Skin epidermis (tissue), 12 donors: ENCODE measurements around the gene CYP27A1.

Experiments
- H3K27ac ChIP-seq, 21 experiments: fragments of 200-600 bp; sonication (generic) in 11 of 21; one replicate each; pipeline ENCODE4 v1.5.0; 2020; ENCODE audit warnings: mild to moderate bottlenecking in 3 of 21, inconsistent platforms in 2 of 21, moderate library complexity in 2 of 21
- H3K4me3 ChIP-seq, 7 experiments: fragments of 200-600 bp; sonication (generic) in 2 of 7; one replicate each; pipeline ENCODE4 v1.5.0; 2020; ENCODE audit warnings: inconsistent platforms in 2 of 7, mild to moderate bottlenecking in 2 of 7, moderate library complexity in 1 of 7

CYP27A1 gene

DNA sequence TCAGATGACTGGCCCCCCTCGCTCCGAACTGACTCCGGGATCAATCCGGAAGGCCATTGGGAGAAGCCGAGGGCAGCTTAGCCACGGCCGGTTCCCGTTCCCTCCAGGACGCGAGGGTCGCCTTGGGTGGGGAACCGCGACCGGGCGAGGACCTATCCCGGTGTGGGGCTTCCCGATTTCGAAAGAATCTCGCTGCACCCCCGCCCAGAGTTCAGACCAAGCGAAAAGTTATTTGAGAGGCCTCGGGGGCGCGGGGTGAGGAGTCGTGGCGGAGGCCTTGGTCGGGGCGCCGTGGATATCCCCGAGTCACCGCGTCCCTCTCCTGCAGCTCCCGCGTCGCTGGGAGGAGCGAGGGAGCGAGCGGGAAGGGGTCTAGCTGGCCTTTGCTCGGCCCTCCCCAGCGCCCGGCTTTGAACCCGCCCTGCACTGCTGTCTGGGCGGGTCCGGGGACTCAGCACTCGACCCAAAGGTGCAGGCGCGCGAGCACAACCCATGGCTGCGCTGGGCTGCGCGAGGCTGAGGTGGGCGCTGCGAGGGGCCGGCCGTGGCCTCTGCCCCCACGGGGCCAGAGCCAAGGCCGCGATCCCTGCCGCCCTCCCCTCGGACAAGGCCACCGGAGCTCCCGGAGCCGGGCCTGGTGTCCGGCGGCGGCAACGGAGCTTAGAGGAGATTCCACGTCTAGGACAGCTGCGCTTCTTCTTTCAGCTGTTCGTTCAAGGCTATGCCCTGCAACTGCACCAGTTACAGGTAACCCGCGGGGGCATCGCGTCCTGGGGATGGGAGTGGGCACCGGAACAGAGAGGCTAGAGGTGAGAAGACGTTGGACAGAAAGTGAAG, at the start of gene CYP27A1:
Gene CYP27A1, plus strand, starts transcription at position 457 of the 837 bp plus-strand sequence. Its CDS starts 36 bp downstream, at position 493.
- Histone ChIP-seq H3K4me3 (peak within 1 kb of the TSS; percentile 38 to 61 (median 55)), H3K27ac (peak within 1 kb of the TSS; percentile 32 to 92 (median 84))

DNA sequence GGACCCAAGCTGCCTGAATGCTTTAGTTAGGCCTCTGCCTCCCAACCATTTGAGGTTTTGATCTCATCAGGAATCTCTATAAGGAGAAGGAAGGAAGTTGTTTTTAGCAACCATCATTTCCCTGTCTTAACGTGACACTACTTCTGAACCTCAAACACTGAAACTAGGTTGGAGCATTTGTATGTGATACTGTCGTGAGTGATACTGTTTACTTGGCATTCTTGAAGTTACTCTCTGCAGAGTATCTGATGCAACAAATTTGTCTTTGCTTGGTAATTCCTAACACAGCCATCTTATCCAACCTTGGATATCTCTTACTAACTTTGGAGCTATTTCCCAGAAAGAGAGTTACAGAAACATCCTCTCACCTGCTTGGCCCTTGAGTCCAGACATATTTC, 49.2 kb upstream of the CYP27A1 start:
- Histone ChIP-seq H3K4me3 (no peak overlapping the region), H3K27ac (peak overlapping the region in 19 of 21 experiments; percentile 33 to 88 (median 69))

DNA sequence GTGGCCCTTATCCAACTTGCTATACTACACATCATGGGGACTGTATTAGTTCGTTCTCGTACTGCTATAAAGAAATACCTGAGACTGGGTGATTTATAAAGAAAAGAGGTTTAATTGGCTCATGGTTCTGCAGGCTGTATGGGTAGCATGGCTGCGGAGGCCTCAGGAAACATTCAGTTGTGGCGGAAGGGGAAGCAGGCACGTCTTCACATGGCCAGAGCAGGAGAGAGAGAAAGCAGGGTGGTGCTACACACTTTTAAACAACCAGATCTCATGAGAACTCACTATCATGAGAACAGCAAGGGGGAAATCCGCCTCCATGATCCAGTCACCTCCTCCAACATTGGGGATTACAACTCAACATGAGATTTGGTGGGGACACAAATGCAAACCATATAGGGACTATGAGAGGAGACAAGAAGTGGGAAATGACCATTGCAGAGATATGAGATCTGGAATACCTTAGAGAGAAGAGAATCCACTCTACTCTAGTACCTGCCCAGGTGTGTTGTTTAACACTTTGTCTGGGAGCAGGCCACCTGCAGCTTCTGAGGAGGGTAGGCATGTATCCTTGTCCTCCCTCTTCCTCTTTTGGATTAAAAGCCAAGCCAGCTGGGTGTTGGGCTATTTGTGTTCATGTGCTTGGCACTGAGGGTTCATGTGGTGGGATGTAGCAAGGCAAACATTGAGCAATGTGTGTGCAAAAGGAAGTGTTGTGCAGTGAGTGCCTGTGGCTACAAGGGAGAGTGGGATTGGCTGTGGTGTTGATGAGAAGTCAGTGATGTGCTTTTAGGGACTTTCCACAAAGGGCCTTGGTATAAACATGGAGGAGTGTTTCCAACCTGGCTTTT, 48.6 kb upstream of the CYP27A1 start:
- Histone ChIP-seq H3K27ac (peak overlapping the region in 18 of 21 experiments; percentile 3 to 88 (median 62)), H3K4me3 (no peak overlapping the region)

DNA sequence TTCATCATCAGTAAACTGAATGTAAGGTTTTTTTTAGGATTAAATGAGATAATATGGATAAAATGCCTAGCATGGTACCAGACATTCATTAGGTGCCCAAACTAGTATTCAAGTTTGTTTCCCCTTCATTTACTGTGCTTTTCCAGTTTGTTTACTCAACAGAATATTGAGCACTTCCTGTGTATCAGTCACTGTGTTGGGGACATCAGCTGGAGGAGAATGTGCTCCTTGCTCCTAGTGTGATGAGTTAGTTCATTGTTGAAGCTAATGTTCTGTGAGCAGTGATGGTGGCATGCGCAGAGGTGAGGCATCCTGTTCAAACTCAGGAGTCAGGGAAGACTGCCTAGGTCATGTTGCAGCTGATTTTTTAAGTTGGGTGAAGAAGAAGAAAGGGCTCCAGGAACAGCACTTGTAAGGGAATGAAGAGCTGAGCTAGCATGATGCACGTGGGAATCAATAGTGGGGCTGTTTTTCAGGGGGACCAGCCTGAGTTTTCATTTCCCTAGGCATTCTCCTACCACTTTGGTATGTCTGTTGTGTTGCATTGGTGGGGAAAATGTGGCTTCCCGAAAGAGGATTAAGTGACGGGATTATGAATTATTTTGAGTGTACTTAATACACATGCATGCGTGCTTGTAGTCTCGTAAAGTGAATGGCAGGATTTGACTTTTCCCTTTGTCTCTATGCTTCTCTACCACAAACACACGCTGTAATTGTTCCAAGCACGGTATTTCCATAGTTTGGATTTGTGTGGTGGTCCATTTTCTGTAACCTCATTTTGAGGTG, 47.6 kb upstream of the CYP27A1 start:
- peak overlapping the region in 18 of 21 experiments; percentile 4 to 74 (median 54) for H3K27ac ChIP-seq
- no peak overlapping the region for H3K4me3 ChIP-seq

DNA sequence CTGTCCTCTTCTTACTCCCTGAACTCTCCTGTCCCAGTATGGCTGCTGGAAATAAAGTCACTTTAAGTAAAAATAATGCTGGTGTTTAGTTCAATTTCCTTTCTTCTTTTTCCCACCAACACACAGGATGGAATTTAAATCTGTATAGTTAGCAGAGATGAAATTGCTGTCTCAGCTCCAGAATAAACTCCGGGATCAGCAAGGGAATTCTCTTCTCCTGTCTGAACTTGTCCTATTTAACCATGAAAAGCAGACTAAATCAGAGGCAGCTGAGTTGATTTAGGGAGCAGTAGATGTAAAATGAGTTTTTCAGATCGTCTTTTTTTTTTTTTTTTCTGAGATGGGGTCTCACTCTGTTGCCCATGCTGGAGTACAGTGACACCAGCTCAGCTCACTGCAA, 45.4 kb upstream of the CYP27A1 start:
- Histone ChIP-seq H3K27ac (peak overlapping the region in 6 of 21 experiments; percentile 36 to 52 (median 42)), H3K4me3 (no peak overlapping the region)

DNA sequence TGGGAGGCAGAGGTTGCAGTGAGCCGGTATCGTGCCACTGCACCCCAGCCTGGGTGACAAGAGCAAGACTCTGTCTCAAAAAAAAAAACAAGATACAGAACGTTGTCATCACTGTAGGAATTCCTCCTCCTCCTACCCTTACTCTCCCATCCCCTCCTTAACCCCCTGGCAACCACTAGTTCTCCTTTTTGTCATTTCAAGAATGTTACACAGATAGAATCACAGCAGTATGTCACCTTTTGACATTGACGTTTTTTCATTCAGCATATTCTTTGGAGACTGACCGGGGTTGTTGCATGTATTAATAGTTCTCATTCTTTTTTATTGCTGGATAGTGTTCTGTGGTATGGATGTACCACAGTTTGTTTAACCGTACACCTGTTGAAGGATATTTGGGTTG, 38.9 kb upstream of the CYP27A1 start:
- no peak overlapping the region for H3K27ac ChIP-seq
- no peak overlapping the region for H3K4me3 ChIP-seq

DNA sequence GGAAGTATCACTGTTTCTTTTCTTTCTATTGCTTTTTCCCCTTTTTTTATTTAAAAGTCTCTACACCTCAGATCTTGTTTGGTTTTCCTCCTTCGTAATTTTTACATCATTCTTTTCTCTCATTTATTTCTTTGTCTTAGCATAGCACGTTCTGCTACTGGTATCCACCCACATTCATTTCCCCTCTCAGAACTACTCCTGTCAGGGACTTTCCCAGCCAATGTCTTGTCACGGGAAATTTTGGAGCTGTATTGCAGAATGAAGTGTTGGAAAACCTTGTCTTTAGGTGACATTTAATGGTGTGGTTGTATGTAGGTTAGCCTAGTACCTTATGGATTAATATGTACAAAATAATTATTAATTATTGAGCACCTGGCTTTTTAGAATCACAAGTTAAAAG, 37.3 kb upstream of the CYP27A1 start:
- Histone ChIP-seq H3K27ac (peak overlapping the region in 9 of 21 experiments; percentile 2 to 85 (median 58)), H3K4me3 (no peak overlapping the region)

DNA sequence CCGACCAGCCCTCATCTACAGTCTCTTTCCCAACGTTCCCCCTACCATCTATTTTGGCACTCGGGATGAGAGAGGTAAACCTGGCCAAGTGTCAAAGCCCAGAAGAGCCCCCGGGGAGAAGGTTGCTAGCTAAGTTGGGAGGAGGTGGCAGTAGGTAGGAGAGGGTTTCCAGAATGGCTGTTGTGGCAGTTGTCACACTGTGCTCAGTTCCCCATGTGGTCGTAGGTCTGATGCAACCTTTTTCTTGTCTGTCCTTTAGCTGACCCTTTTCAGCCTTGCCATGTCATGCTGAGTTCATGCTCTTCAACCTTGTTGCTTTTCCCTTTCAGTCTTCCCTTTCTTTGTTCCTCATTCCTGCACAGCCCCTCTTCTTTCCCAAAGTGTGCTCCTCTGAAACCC, 36.8 kb upstream of the CYP27A1 start:
- Histone ChIP-seq H3K27ac (peak overlapping the region in 14 of 21 experiments; percentile 2 to 85 (median 53)), H3K4me3 (no peak overlapping the region)

DNA sequence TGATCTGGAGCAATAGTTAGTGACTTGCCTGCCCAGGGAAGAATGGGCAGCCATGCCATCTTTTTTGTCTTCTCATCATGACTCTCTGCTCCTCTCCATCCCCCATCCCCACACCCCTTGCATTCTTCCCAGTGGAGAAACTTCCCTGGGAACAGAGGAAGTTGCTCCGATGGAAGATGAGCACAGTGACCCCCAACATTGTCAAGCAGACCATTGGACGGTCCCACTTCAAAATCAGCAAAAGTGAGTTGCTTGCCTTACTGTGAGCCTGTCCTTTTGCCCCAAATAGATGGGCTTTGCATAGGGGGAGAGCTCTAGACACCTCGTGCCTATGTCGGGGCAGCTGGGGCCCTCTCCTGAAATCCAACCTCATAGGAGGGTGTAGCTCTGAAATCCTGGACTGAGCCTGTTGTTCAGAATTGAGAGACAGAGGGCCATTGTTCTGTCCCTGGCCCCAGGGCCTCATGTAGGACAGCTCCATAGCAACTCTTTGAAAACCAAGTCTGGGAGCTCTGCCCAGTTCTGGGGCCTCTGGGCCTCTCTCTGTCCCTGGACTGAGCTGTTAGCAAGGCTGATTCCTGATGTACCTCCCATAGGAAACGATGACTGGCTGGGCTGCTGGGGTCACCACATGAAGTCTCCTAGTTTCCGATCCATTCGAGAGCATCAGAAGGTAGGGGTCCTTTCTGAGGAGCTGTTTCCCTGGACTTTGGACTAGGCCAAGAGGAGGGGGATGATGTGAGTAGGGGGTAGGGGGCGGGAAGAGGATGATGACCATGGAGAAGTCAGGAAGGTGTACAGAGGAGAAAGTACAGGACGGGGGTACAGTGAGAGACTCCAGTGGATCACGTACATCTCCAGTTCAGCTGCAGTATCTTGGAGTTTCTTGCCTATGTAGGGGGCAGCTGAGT, 36.1 kb upstream of the CYP27A1 start:
- no peak overlapping the region for H3K4me3 ChIP-seq
- H3K27ac ChIP-seq, result peak overlapping the region in 14 of 21 experiments; percentile 2 to 85 (median 48)

DNA sequence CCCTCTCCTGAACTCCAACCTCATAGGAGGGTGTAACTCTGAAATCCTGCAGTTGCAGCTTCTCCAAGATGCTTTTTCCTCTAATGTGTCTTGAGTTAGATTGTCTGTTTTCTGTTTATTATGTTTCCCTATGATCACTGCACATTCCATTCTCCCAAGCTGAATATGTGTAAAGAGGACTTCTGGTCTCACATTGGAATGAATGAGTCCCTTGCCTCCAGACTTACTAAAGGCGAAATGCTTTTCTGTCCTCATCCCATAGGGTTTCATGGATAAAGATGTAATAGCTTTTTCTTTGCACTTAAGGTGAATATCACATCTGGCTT, 35.5 kb upstream of the CYP27A1 start:
- H3K27ac ChIP-seq, result peak overlapping the region in 9 of 21 experiments; percentile 23 to 85 (median 60)
- H3K4me3 ChIP-seq, result no peak overlapping the region

DNA sequence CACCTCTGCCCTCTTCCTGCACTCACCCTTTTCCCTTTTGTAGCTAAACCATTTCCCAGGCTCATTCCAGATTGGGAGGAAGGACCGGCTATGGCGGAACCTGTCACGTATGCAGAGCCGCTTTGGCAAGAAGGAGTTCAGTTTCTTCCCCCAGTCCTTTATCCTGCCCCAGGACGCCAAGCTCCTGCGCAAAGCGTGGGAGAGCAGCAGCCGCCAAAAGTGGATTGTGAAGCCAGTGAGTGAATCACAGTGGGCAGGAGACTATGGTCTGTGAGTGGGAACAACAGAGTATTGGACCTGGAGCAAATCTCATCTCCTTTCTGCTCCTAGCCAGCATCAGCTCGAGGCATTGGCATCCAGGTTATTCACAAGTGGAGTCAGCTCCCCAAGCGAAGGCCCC, 35.0 kb upstream of the CYP27A1 start:
- no peak overlapping the region for H3K4me3 ChIP-seq
- peak overlapping the region in 7 of 21 experiments; percentile 6 to 85 (median 69) for H3K27ac ChIP-seq

DNA sequence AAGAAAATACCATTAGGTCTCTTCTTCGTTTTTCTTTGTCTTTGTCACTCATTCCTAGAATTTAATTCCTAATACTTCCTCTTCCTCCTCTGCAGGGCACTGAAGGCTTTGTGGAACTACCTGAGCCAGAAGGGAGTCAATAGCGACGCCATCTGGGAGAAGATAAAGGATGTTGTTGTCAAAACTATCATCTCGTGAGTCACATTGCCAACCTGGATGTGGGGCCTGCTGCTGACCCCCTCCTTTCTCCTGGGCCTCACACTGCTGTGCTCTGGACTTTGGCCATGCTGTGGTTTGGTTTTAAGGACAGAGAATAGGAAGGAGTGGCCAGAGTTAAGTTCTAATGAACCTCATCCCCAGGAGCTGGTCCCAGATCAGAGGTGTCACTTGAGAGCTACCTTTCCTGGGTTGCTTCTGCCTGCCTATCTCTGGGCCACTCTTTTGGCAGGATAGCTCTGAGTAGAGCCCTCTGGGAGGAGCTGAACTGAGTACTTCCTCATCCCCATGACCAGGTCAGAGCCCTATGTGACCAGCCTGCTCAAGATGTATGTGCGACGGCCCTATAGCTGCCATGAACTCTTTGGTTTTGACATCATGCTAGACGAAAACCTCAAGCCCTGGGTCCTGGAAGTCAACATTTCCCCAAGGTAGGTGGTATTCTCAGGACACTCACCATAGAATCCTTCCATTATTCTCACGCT, 33.1 kb upstream of the CYP27A1 start:
- Histone ChIP-seq H3K27ac (no peak overlapping the region), H3K4me3 (no peak overlapping the region)

DNA sequence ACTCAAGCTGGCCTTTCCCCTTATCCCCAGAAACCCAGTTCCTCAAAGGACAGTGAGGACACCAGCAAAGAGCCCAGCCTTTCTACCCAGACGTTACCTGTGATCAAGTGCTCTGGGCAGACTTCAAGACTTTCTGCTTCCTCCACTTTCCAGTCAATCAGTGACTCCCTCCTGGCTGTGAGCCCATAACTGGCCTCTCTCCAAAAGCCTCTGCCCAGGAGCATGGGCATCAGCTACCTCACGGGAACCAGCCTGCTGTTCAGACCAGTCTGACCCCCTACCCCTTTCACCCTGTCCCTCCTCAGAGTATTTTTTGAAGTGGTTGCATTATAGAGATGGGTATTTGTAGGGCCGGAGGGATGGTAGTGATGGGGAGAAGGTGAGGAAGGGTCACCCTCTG, 27.7 kb upstream of the CYP27A1 start:
- no peak overlapping the region for H3K27ac ChIP-seq

DNA sequence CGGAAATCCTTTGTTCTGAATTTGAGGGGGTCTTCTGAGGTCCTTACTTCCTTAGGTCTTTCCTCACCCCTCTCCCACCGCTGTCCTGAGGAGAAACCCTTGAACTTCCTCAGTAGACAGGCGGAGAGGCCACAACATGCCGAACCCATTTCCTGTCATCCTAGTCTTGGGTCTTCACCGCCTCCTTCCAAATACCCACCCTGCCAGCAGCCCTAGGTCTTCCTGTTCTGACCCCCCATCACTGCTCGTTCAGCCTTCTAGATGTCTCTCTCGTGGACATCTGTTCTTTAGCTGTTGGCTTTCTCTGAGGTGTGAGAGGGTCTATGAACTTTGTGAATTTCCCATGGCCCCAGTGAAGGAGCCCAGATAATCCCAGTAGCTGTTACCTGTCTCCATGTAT, 27.2 kb upstream of the CYP27A1 start:
- Histone ChIP-seq H3K4me3 (no peak overlapping the region), H3K27ac (no peak overlapping the region)

More for the DNA sequence above, 27.7 kb upstream of the CYP27A1 start:
- no peak overlapping the region for H3K4me3 ChIP-seq

DNA sequence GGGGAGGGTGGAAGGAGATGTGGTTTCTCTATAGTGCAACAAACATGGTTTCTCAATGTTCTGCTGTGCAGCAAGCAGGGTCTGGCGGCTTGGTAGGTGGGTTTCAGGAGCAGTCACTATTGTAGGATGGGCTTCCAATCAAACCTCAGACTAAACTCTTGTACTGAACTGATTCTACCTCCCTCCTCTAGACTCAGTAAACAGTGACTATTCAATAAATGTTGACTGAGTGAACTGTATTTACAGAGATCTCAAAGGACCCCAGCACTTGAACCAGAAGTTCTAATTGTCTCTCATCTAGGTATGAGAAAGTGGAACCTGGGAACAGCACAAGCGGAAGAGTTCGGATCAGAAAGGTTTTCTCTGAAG, 26.8 kb upstream of the CYP27A1 start:
- Histone ChIP-seq H3K27ac (no peak overlapping the region), H3K4me3 (no peak overlapping the region)

DNA sequence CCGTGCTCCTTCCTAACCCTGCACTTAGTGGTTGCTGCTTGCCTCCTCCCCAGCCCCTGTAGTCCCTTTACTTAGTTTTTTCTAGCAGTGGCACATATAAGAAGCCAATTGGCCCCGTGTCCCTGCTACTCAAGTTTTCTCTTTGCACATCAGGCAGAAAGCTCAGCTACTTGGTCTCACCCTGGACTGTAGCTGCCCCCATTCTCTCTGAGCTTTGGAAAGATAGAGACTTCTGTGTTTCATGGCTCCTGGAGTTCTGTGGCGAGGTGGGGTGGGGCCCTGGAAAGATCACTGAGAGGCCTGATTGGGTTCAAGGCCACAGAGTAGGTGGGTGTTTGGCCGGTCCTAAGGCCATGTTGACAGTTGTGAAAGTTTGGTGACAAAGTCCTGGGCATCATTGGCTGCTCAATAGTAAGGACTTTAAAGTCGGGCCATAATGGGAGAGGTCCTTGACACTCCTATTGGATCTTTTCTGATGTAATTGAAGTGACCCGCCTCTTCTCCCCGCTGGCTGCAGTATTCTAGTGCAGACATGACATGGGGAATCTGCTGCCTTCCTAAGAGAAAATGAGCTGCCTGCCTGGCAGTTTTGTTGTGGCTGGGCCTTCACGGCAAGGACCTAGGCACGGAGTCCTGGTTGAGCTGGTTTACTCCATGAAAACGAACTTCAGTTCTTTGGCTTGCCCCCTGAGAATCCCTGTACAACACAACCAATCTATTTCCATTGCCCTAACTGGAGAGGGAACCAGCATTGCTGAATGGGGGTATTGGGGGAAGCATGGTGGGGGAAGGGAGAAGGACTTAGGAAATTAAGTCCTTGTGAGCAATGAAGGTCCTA, 26.2 kb upstream of the CYP27A1 start:
- Histone ChIP-seq H3K27ac (no peak overlapping the region), H3K4me3 (no peak overlapping the region)

DNA sequence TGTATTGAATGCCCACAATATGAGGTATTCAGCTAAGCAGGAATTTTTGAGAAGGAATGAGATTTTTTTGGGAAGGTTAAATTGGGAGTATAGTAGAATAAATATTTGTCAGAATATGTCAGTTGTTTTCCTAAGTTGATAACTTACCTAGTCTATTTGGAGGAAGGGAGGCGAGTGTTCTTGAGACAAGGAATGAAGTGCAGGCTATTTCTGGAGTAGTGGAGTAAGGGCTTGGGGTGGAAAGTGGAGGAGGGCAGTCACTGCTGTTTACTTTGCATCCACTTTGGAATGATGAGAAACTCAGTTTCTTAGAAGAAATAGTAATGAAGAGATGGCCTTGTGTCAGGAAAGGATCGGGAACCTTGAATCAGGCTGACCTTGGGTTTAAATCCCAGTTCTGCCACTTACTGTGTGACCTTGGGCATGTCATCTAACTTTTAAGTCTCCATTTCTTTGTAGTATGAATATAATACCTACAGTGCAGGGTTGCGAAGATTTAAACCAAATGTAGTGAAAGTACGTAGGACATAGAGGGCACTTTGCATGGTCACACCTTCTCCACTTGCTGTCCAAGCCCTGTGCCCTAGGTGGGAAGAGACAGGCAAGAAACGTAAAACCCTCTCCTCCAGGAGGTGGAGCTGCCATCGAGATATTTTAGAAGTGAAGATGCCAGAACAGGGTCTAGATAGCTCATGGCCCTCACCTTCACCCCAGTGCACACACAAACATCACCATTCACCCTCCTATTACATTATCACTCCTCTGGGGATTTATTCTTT, 25.2 kb upstream of the CYP27A1 start:
- no peak overlapping the region for H3K4me3 ChIP-seq
- no peak overlapping the region for H3K27ac ChIP-seq
